HFF-Myc (cell line): Measurements from ENCODE around the gene NCK2.
A peak's percentile ranks its signal among the peaks of the same experiment; 100 is the strongest.

ENCODE experiments used
- DNase-seq: peaks from one replicate; pipeline ENCODE4 v3.0.0-alpha.2; 2011; ENCODE audit warnings: low read depth; ENCODE audit errors: extremely low read depth
- H3K4me3 ChIP-seq: replicated peaks from 2 replicates; pipeline ENCODE4 v1.5.1; 2011; ENCODE audit warnings: low read depth, mild to moderate bottlenecking, control low read depth, low read length
- CTCF ChIP-seq: IDR thresholded peaks from 2 replicates; pipeline ENCODE4 v1.5.1; 2012; ENCODE audit warnings: mild to moderate bottlenecking, low read depth, low read length, control low read depth; ENCODE audit errors: missing control alignments

Gene NCK2

GRCh38 chr2:105787376-105788318 is 42.9 kb downstream of the NCK2 start:
- no peak for DNase-seq
- no peak overlapping the region for H3K4me3 ChIP-seq
- TF ChIP-seq CTCF: no peak

GRCh38 chr2:105788670-105789290 is 44.1 kb downstream of the NCK2 start:
- TF ChIP-seq CTCF: no peak
- no peak overlapping the region for H3K4me3 ChIP-seq
- no peak for DNase-seq

GRCh38 chr2:105789745-105790460 is 45.2 kb downstream of the NCK2 start:
- no peak for DNase-seq
- no peak overlapping the region for H3K4me3 ChIP-seq
- peak; percentile 11 for TF ChIP-seq CTCF

GRCh38 chr2:105790461-105791149 is 45.9 kb downstream of the NCK2 start:
- TF ChIP-seq CTCF: no peak
- no peak for DNase-seq
- H3K4me3 ChIP-seq: no peak overlapping the region

- TF ChIP-seq CTCF: no peak
- H3K4me3 ChIP-seq: no peak overlapping the region
- no peak for DNase-seq
These were observed 46.5 kb downstream of the NCK2 start for GRCh38 chr2:105791229-105791628.

- H3K4me3 ChIP-seq: no peak overlapping the region
- no peak for TF ChIP-seq CTCF
- DNase-seq: no peak
These were observed 47.8 kb downstream of the NCK2 start for GRCh38 chr2:105792561-105792960.
